ENCODE measurements around the gene GLDN. TPM values are rescaled to one million over a fixed set of nuclear protein-coding genes. Genes with fewer than 3 reads are reported as not detected.

GLDN gene
- total RNA-seq: not detected in 2 replicates

DNA sequence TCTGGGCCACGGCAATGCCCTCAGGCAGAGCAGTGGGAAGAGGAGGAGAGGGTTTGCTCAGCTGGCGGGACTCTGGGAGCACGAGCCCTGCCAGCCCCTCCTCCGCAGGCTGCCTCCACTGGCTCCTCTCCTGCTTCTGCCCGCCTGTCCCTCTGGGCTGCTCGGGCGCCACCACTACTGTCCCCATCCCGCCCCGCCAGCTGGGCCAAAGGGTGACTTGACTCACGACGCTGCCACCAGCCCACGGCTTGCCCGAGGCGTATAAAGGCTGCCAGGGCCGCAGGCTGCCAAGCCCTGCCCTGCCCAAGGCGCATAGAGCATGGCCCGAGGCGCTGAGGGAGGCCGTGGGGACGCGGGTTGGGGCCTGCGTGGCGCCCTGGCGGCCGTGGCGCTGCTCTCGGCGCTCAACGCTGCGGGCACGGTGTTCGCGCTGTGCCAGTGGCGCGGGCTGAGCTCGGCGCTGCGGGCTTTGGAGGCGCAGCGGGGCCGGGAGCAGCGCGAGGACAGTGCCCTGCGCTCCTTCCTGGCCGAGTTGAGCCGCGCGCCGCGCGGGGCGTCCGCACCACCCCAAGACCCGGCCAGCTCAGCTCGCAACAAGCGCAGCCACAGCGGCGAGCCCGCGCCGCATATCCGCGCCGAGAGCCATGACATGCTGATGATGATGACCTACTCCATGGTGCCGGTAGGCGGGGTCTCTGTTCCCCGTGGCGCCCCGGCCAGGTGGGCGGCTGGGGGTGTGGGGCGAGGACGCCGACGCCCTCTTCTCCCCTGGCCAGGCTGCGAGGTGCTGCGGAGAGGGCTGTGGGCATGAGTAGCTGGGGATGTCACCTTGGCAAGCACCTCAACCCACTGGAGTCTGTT lies at the start of gene GLDN:
GLDN (plus strand) TSS at position 290 of the 861 bp plus-strand sequence; CDS start at position 320, 30 bp downstream.
- intact Hi-C loops (cut with micrococcal nuclease): no loop called here
- no peak for DNase-seq
- no peaks in the 10 kb centered on the region for H3K4me1 Mint-ChIP-seq
- H3K9me3 Mint-ChIP-seq: no peaks in the 10 kb centered on the region
- no peak within 1 kb of the TSS for H3K27ac Mint-ChIP-seq
- peaks cover 37% of the 10 kb centered on the region for H3K27me3 Mint-ChIP-seq
- H3K36me3 Mint-ChIP-seq (ENCODE audit: low read depth): no peaks in the 10 kb centered on the region
- H3K4me3 Mint-ChIP-seq: no peak within 1 kb of the TSS

DNA sequence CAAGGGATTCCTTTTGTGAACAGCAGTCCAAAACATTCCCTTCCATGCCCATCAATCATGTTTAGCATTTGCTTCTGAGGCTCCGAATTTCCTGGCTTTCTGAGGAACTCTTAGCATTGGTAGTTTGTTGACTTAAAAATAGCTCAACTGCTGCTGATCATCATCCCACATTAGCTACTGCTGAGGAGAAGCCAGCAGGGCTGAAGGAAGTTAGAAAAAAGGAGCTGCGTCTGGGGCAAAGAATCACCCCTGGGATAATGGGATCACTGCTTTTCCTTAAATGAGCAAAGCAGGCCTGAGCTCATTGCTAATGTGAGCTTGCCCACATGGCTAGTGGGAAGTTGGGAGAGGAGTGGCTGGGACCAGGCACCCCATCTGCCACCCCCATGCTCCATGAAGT lies 42.8 kb upstream of the GLDN start:
- intact Hi-C loops (cut with micrococcal nuclease): no loop called here
- Mint-ChIP-seq H3K36me3 (ENCODE audit: low read depth) (no peaks in the 10 kb centered on the region), H3K9me3 (no peaks in the 10 kb centered on the region), H3K27ac (no peak overlapping the region), H3K27me3 (peaks cover 8% of the 10 kb centered on the region), H3K4me3 (no peak overlapping the region), H3K4me1 (no peaks in the 10 kb centered on the region)
- DNase-seq: no peak

DNA sequence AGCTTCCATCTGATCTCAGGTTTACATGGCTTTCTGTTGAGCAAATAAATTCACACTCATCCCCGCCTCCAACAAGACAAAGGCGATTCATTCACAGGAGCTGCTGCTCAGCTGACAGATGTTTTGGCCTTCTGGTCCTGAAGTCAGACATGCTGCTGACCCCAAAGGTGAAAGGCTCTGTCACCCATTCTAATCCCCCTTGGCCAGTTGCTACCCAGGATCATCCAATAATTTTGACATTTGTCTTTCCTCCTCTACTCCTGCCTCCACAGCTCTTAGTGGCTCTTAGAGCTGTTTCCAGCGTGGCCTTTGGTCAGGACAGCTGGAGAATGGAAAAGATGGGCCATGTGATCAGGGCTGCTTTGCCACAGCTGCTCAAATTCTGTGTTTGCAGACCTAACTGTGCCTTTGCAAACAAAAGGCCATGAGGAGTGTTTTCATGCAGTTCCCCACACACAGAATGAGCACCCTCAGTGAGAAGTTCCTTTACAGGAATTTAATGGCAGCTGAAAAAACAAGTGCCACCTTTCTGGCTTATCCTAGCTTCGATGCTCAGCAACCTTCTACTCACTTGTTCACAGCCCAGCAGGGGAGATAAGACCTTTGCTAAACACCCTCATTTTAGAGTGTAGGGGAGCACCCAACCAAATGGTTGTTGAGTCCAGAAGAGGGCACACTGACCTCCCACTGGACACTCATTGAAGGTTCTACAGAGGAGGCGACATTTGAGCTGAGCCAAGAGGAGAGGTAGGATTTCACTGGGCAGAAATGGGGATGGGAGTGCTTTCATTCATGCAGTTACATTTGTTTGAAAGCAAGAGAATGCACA lies 42.1 kb upstream of the GLDN start:
- Mint-ChIP-seq H3K27me3 (peaks cover 11% of the 10 kb centered on the region), H3K36me3 (ENCODE audit: low read depth) (no peaks in the 10 kb centered on the region), H3K27ac (no peak overlapping the region), H3K9me3 (no peaks in the 10 kb centered on the region), H3K4me1 (no peaks in the 10 kb centered on the region), H3K4me3 (no peak overlapping the region)
- no peak for DNase-seq
- intact Hi-C loops (cut with micrococcal nuclease): no loop called here

DNA sequence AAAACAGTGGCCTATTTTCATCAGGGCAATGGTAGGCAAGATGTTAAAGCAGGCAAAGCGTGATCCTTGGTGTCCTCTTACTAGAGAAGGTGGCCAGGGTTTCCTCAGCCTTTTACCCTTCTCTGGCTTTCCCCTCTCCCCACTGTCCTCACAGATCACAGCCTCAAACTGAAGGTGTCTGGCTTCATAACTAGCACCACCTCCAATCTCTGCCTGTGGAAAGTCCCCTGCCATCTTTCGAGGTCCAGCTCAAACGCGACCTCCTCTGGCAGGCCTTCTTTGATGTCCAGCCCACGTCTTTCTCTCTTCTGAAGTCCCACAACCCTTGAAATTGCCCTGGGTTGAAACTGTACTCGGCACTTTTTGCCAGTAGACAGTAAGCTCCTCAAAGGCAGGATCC lies 39.0 kb upstream of the GLDN start:
- no peak overlapping the region for H3K4me3 Mint-ChIP-seq
- H3K36me3 Mint-ChIP-seq (ENCODE audit: low read depth): no peaks in the 10 kb centered on the region
- no peak for DNase-seq
- intact Hi-C loops (cut with micrococcal nuclease): no loop called here
- no peaks in the 10 kb centered on the region for H3K9me3 Mint-ChIP-seq
- H3K27me3 Mint-ChIP-seq: peaks cover 8% of the 10 kb centered on the region
- no peak overlapping the region for H3K27ac Mint-ChIP-seq
- H3K4me1 Mint-ChIP-seq: no peaks in the 10 kb centered on the region

DNA sequence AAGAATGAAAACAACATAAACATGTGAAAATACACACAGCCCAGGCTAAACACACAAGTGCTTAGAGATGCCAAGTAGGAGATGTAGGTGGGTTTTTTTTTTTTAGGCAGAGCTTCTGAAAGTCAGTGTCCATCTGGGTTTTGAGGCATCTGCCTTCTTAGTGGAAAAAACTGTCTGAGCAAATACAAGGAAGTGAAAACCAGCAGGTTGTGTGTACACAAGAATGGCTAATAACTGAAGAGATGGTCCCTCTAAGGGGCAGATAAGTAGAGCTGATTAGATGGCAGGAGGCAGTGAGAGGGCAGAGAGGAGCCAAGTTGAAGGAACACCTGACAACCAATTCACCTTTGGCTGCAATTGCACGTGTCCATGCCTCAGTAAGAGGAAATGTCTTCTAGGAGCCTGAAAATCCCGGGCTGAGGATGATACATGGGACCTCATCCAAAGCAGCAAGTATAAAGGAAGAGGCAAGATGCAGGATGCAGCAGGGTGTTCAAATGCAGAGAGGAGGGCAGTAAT lies 37.9 kb upstream of the GLDN start:
- Mint-ChIP-seq H3K4me3 (no peak overlapping the region), H3K4me1 (no peaks in the 10 kb centered on the region), H3K27me3 (peaks cover 8% of the 10 kb centered on the region), H3K9me3 (no peaks in the 10 kb centered on the region), H3K27ac (no peak overlapping the region), H3K36me3 (ENCODE audit: low read depth) (no peaks in the 10 kb centered on the region)
- no peak for DNase-seq
- intact Hi-C loops (cut with micrococcal nuclease): no loop called here

DNA sequence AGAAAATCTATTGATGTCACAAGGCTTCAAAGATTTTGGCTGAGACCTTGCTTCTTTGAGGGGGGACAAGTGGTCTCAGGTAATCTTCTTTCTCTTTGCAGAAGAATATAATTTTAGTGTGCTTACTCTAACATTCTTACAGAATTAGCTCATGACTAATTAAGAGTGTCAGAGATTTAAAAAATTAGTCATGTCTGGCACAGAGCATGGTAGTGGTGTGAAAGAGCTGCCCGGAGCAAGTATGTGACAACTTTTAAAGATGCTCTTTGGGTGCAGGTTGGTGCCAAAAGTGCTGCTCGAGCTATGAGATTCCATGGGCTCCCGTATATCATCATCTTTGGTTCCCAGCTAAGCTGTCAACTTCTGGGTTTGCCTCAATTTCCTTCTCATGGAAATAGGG lies 34.1 kb upstream of the GLDN start:
- Mint-ChIP-seq H3K27me3 (peaks cover 8% of the 10 kb centered on the region), H3K4me3 (no peak overlapping the region), H3K27ac (no peak overlapping the region), H3K4me1 (no peaks in the 10 kb centered on the region), H3K9me3 (no peaks in the 10 kb centered on the region), H3K36me3 (ENCODE audit: low read depth) (no peaks in the 10 kb centered on the region)
- DNase-seq: no peak
- intact Hi-C loops (cut with micrococcal nuclease): no loop called here

DNA sequence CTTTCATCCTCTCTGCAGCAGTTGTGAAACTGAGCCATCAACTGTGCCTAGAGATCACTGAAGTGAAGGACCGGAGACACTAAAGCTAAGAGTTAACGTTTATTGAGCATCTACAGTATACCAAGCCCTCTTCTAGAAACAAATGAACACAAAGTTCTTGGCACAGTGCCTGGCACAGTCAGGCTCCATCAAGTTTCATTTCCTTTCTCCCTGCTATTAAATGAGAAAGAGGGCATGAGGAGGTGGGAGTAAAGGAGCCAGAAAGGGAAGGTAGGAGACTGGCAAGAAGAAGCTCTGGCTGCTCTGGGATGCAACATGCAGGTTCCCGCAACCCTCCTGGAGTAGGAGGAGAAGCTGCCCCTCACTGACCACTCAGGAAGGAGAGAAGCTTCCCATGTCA lies 33.6 kb upstream of the GLDN start:
- no peak overlapping the region for H3K27ac Mint-ChIP-seq

DNA sequence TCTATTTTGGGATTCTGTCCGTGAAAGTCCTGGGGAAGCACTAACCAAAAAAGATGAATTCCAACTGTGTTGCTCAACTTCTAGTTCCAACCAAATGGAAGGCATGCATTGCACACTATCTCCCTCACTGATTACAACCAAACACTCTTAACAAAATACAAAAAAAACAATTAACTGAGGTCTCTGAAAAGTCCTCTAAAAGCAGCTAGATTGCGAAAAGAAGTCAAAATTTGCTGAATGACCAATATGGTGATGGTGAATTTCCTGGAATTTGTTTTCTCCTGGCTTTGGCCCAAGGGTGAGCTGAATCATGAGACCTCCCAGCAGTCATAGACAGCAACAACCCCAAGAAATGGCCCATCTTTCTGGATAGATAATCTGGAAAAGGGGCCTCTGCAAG lies 31.4 kb upstream of the GLDN start:
- Mint-ChIP-seq H3K36me3 (ENCODE audit: low read depth) (no peaks in the 10 kb centered on the region), H3K4me3 (no peak overlapping the region), H3K9me3 (no peaks in the 10 kb centered on the region), H3K27me3 (no peaks in the 10 kb centered on the region), H3K27ac (no peak overlapping the region), H3K4me1 (no peaks in the 10 kb centered on the region)
- DNase-seq: no peak
- intact Hi-C loops (cut with micrococcal nuclease): no loop called here

More for the DNA sequence above, 33.6 kb upstream of the GLDN start:
- intact Hi-C loops (cut with micrococcal nuclease): no loop called here
- Mint-ChIP-seq H3K9me3 (no peaks in the 10 kb centered on the region), H3K4me3 (no peak overlapping the region), H3K36me3 (ENCODE audit: low read depth) (no peaks in the 10 kb centered on the region), H3K4me1 (no peaks in the 10 kb centered on the region), H3K27me3 (peaks cover 5% of the 10 kb centered on the region)
- no peak for DNase-seq

DNA sequence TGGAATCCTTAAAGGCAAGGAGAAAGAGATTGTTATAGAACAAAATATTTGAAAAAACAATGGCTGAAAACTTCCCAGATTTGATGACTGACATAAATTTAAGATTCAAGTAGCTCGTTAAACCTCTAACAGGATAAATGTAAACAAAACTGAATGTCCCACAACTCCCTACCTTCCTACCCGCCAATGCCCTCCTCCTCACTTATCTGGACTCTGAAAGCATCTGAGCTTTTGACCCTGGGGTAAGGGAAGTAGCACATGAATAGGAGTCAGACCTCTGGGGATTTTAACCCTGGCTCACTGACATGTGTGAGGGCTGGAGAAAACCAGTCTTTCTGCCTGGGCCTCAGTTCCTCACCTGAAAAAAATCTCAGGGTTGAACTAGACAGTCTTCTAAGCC lies 29.9 kb upstream of the GLDN start:
- intact Hi-C loops (cut with micrococcal nuclease): no loop called here
- H3K27me3 Mint-ChIP-seq: no peaks in the 10 kb centered on the region
- H3K4me3 Mint-ChIP-seq: no peak overlapping the region
- H3K36me3 Mint-ChIP-seq (ENCODE audit: low read depth): no peaks in the 10 kb centered on the region
- no peak for DNase-seq
- no peaks in the 10 kb centered on the region for H3K4me1 Mint-ChIP-seq
- no peak overlapping the region for H3K27ac Mint-ChIP-seq
- no peaks in the 10 kb centered on the region for H3K9me3 Mint-ChIP-seq

DNA sequence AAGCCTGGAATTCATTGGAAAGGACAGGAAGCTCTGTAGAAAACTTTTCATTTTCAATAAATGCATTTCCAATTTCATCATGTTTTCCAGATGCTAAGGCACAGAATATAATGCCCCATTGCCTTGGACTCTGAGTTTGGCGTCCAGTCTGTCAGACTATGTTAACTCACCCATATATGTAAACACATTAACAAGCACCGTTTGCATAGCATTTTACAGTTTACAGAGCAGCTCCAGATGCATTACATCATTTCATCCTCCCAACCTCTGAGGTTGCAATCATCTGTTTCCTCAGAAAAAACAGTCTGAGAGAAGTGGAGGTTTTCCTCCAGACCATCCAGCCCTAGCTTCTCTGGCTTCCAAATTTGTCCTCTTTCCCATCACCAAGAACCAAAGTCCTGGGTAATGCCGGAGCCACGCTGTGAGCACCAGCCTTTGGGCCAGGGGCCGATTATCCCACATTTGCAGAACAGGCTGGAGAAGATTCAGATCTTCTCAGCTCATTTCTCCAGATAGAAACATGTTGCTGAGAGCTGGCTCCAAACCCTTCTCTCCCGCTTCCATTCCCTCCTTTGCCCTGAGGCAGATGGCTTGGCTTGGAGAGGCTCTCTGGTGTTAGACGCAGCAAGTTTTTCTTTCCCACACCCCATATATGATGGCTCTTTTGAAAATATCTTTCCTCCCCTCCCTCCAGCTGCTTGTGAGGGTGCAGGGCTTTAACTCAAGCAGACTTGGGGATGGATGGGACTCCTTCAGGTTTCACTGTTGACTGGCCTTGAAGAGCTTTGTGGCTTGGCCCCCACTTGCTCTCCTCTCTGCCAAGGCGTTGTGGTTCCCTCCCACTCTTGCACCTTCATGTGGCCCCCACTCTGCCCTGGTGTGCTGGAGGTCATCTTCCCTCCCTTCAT lies 29.0 kb upstream of the GLDN start:
- Mint-ChIP-seq H3K4me3 (no peak overlapping the region), H3K9me3 (no peaks in the 10 kb centered on the region), H3K36me3 (ENCODE audit: low read depth) (no peaks in the 10 kb centered on the region), H3K27ac (no peak overlapping the region), H3K27me3 (no peaks in the 10 kb centered on the region), H3K4me1 (no peaks in the 10 kb centered on the region)
- no peak for DNase-seq
- intact Hi-C loops (cut with micrococcal nuclease): no loop called here

DNA sequence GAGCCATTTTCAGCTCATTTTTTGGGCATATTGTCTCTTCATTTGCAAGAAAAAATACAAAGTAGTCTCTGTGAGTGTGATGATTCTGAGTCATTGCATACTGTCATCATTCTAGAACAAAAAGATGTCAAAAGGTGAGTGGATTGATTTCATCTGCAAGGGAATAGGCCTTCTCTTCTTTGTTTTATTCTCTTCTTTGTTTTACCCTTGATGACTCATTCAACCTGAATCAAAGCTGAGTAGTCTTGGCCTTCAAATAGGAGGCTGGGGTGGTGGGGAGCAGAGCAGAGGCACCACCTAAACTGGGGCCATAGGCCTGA lies 28.4 kb upstream of the GLDN start:
- no peaks in the 10 kb centered on the region for H3K36me3 Mint-ChIP-seq (ENCODE audit: low read depth)
- intact Hi-C loops (cut with micrococcal nuclease): no loop called here
- no peak overlapping the region for H3K27ac Mint-ChIP-seq
- H3K4me1 Mint-ChIP-seq: no peaks in the 10 kb centered on the region
- H3K27me3 Mint-ChIP-seq: no peaks in the 10 kb centered on the region
- no peak for DNase-seq
- no peaks in the 10 kb centered on the region for H3K9me3 Mint-ChIP-seq
- no peak overlapping the region for H3K4me3 Mint-ChIP-seq

DNA sequence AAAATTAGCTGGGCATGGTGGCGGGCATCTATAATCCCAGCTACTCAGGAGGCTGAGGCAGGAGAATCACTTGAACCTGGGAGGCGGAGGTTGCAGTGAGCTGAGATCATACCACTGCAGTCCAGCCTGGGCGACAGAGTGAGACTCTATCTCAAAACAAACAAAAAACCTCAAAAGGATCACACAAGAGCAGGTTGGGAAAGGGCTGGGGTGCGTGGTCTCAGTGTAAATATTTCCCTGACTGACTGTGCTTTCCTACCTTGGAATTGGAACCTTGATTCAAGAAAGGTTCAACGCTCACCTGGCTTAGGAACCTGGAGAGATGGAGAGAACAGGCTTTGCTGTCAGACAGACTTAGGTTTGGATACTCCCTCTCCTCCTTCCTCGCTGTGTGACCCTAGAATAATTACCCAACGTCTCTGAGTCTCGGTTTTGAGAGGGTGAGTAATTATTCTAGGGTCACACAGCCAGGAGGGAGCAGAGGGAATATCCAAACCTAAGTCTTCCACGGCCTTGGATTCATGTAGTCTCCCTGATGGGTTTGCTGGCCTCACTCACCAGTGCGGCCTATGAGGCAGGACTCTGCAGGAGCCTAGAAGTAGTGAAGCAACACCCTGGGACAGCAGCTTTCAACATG lies 27.7 kb upstream of the GLDN start:
- Mint-ChIP-seq H3K27ac (no peak overlapping the region), H3K4me1 (no peaks in the 10 kb centered on the region), H3K27me3 (no peaks in the 10 kb centered on the region), H3K4me3 (no peak overlapping the region), H3K36me3 (ENCODE audit: low read depth) (no peaks in the 10 kb centered on the region), H3K9me3 (no peaks in the 10 kb centered on the region)
- DNase-seq: no peak
- intact Hi-C loops (cut with micrococcal nuclease): no loop called here

All from activated CD4-positive, alpha-beta T cell treated with anti-CD3 and anti-CD28 coated beads, Interleukin-2, amount 10 ng/mL, durations not matched to agents 24 days and 14 days (primary cell).